Astrocyte (in vitro differentiated cells and primary cell): ENCODE measurements around the gene IGSF21. TPM values are rescaled to one million over a fixed set of nuclear protein-coding genes. Genes with fewer than 3 reads are reported as not detected.

ENCODE experiments used
- DNase-seq: peaks from one replicate; pipeline ENCODE4 v3.0.0-alpha.2; 2010; ENCODE audit warnings: low read depth
- FAIRE-seq: peaks from 2 replicates; lab custom pipeline; 2011; peaks lifted over from hg19 to GRCh38; lab: Jason Lieb, UNC
- H2AFZ ChIP-seq: 2 replicates; pipeline ENCODE4 v1.6.0; 2012; ENCODE audit warnings: low read depth, low read length, inconsistent platforms
- H3K27ac ChIP-seq: 2 replicates; pipeline ENCODE4 v1.5.1; 2011; ENCODE audit warnings: low read depth, low read length, inconsistent platforms
- H3K27me3 ChIP-seq: 2 replicates; pipeline ENCODE4 v1.6.0; 2011; ENCODE audit warnings: low read length, inconsistent platforms; ENCODE audit not compliant: insufficient read depth
- H3K36me3 ChIP-seq: 2 replicates; pipeline ENCODE4 v1.5.1; 2011; ENCODE audit warnings: low read length, inconsistent platforms; ENCODE audit not compliant: insufficient read depth
- H3K4me1 ChIP-seq: 2 replicates; pipeline ENCODE4 v1.5.1; 2011; ENCODE audit warnings: low read length, inconsistent platforms; ENCODE audit not compliant: insufficient read depth
- H3K4me2 ChIP-seq: 2 replicates; pipeline ENCODE4 v1.6.0; 2012; ENCODE audit warnings: low read length, inconsistent platforms
- H3K4me3 ChIP-seq: 2 replicates; pipeline ENCODE4 v1.5.1; 2011; ENCODE audit warnings: low read depth, mild to moderate bottlenecking, low read length, inconsistent platforms; ENCODE audit not compliant: insufficient read depth
- H3K79me2 ChIP-seq: 2 replicates; pipeline ENCODE4 v1.6.0; 2012; ENCODE audit warnings: mild to moderate bottlenecking, low read length, inconsistent platforms; ENCODE audit not compliant: insufficient read depth
- H3K9ac ChIP-seq: 2 replicates; pipeline ENCODE4 v1.6.0; 2012; ENCODE audit warnings: mild to moderate bottlenecking, low read length, inconsistent platforms
- H3K9me3 ChIP-seq: 2 replicates; pipeline ENCODE4 v1.5.1; 2012; ENCODE audit warnings: low read depth, mild to moderate bottlenecking, low read length, inconsistent platforms; ENCODE audit not compliant: insufficient read depth
- H4K20me1 ChIP-seq: 2 replicates; pipeline ENCODE4 v1.6.0; 2012; ENCODE audit warnings: low read length, inconsistent platforms; ENCODE audit not compliant: insufficient read depth
- H3K27ac Mint-ChIP-seq: one replicate; pipeline ENCODE4 v1.8.0; 2021; ENCODE audit warnings: mild to moderate bottlenecking, mixed read lengths; ENCODE audit not compliant: unreplicated experiment
- H3K27me3 Mint-ChIP-seq: one replicate; pipeline ENCODE4 v1.8.0; 2021; ENCODE audit warnings: low read depth, mixed read lengths; ENCODE audit not compliant: unreplicated experiment
- H3K36me3 Mint-ChIP-seq: one replicate; pipeline ENCODE4 v1.8.0; 2021; ENCODE audit warnings: low read depth, mixed read lengths; ENCODE audit not compliant: unreplicated experiment
- H3K4me1 Mint-ChIP-seq: one replicate; pipeline ENCODE4 v1.8.0; 2021; ENCODE audit warnings: low read depth, mixed read lengths; ENCODE audit not compliant: unreplicated experiment
- H3K4me3 Mint-ChIP-seq: one replicate; pipeline ENCODE4 v1.8.0; 2021; ENCODE audit warnings: mild to moderate bottlenecking, moderate library complexity, mixed read lengths; ENCODE audit not compliant: unreplicated experiment
- H3K9me3 Mint-ChIP-seq: one replicate; pipeline ENCODE4 v1.8.0; 2021; ENCODE audit warnings: mild to moderate bottlenecking, mixed read lengths; ENCODE audit not compliant: unreplicated experiment
- CTCF ChIP-seq: IDR thresholded peaks from 2 replicates; pipeline ENCODE4 v1.5.1; 2011; ENCODE audit warnings: low read depth, mild to moderate bottlenecking, inconsistent platforms, low read length, moderate library complexity; ENCODE audit not compliant: insufficient read depth
- EZH2 ChIP-seq: IDR thresholded peaks from 2 replicates; pipeline ENCODE4 v1.6.1; 2012; ENCODE audit warnings: mild to moderate bottlenecking, low read length, inconsistent platforms; ENCODE audit not compliant: insufficient read depth
- total RNA-seq: library from RNA; stranded (reverse); gene quantifications from 2 replicates; pipeline ENCODE4 v1.2.1, GENCODE V29; 2021

IGSF21 gene
- total RNA-seq, 1 donor from 2014 or later: not detected

GRCh38 chr1:18139198-18139981 is 31.8 kb downstream of the IGSF21 start:
- no peak overlapping the region for H3K4me3 ChIP-seq
- no peak for DNase-seq
- no peaks in the 10 kb centered on the region for H3K4me1 ChIP-seq
- H3K27ac ChIP-seq: no peak overlapping the region
- FAIRE-seq: no peak
- H3K27me3 Mint-ChIP-seq: peaks cover 44% of the 10 kb centered on the region
- peaks cover 3% of the 10 kb centered on the region for H3K27me3 ChIP-seq
- H3K79me2 ChIP-seq: no peaks in the 10 kb centered on the region
- no peak overlapping the region for H3K4me3 Mint-ChIP-seq
- H4K20me1 ChIP-seq: no peaks in the 10 kb centered on the region
- no peaks in the 10 kb centered on the region for H3K4me1 Mint-ChIP-seq
- no peaks in the 10 kb centered on the region for H3K36me3 Mint-ChIP-seq
- H3K9ac ChIP-seq: no peak overlapping the region
- H3K4me2 ChIP-seq: no peak overlapping the region
- no peak overlapping the region for H2AFZ ChIP-seq
- no peaks in the 10 kb centered on the region for H3K36me3 ChIP-seq
- H3K9me3 ChIP-seq: no peaks in the 10 kb centered on the region
- no peak overlapping the region for H3K27ac Mint-ChIP-seq
- no peaks in the 10 kb centered on the region for H3K9me3 Mint-ChIP-seq
- no peak for TF ChIP-seq CTCF

- H3K9me3 ChIP-seq: no peaks in the 10 kb centered on the region
- TF ChIP-seq CTCF (no peak), EZH2 (no peak)
- no peak overlapping the region for H3K9ac ChIP-seq
- Mint-ChIP-seq H3K27me3 (peaks cover 43% of the 10 kb centered on the region), H3K36me3 (no peaks in the 10 kb centered on the region), H3K9me3 (no peaks in the 10 kb centered on the region), H3K4me1 (peaks cover 3% of the 10 kb centered on the region), H3K27ac (no peak overlapping the region), H3K4me3 (no peak overlapping the region)
- no peak overlapping the region for H3K4me2 ChIP-seq
- no peak overlapping the region for H3K4me3 ChIP-seq
- no peaks in the 10 kb centered on the region for H3K36me3 ChIP-seq
- no peaks in the 10 kb centered on the region for H4K20me1 ChIP-seq
- FAIRE-seq: no peak
- H3K27me3 ChIP-seq: peaks cover 3% of the 10 kb centered on the region
- no peak overlapping the region for H3K27ac ChIP-seq
- no peak for DNase-seq
- no peaks in the 10 kb centered on the region for H3K79me2 ChIP-seq
- H3K4me1 ChIP-seq: no peaks in the 10 kb centered on the region
- no peak overlapping the region for H2AFZ ChIP-seq
Observed at GRCh38 chr1:18140411-18140810, 32.8 kb downstream of the IGSF21 start.

DNA sequence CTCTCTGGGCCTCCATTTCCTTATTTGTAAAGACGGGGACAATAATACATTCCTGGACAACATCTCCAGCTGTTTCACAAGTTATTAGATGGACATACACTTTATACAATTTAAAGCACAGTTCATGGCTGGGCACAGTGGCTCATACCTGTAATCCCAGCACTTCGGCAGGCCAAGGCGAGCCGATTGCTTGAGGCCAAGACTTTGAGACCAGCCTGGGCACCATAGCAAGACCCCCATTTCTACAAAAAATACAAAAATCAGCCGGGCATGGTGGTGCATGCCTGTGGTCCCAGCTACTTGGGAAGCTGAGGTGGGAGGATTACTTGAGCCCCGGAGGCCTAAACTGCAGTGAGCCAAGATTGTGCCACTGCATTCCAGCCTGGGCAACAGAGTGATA is 34.1 kb downstream of the IGSF21 start:
- no peak overlapping the region for H3K9ac ChIP-seq
- H3K9me3 ChIP-seq: no peaks in the 10 kb centered on the region
- H3K27ac Mint-ChIP-seq: no peak overlapping the region
- H2AFZ ChIP-seq: no peak overlapping the region
- no peaks in the 10 kb centered on the region for H3K36me3 ChIP-seq
- H4K20me1 ChIP-seq: no peaks in the 10 kb centered on the region
- H3K4me1 ChIP-seq: no peaks in the 10 kb centered on the region
- peaks cover 3% of the 10 kb centered on the region for H3K27me3 ChIP-seq
- no peak overlapping the region for H3K4me3 Mint-ChIP-seq
- no peaks in the 10 kb centered on the region for H3K9me3 Mint-ChIP-seq
- no peak overlapping the region for H3K4me3 ChIP-seq
- H3K36me3 Mint-ChIP-seq: no peaks in the 10 kb centered on the region
- no peak overlapping the region for H3K27ac ChIP-seq
- FAIRE-seq (no peak), DNase-seq (no peak)
- peaks cover 39% of the 10 kb centered on the region for H3K27me3 Mint-ChIP-seq
- no peaks in the 10 kb centered on the region for H3K79me2 ChIP-seq
- TF ChIP-seq EZH2 (no peak), CTCF (no peak)
- no peak overlapping the region for H3K4me2 ChIP-seq
- peaks cover 5% of the 10 kb centered on the region for H3K4me1 Mint-ChIP-seq
